HL-60 (cell line): Measurements from ENCODE around the gene VGLL2.
"Not testable (repeated sequence)": the region's sequence is repeated elsewhere in the genome, so short reads cannot be mapped to it uniquely, and the experiment has no call there.

Source experiments
- DNase-seq, 2 experiments: peaks; one replicate each; pipeline ENCODE4 v3.0.0-alpha.2; 2010 to 2020; ENCODE audit warnings: low read depth in 1 of 2, low spot score in 1 of 2
- H3K27ac ChIP-seq: fragments of 250-450 bp; sonication (Bioruptor Pico); replicated peaks from 2 replicates; pipeline ENCODE4 v1.5.1; 2020; ENCODE audit warnings: mild to moderate bottlenecking, moderate library complexity
- H3K27me3 ChIP-seq: fragments of 250-450 bp; sonication (Bioruptor Pico); 2 replicates; pipeline ENCODE4 v1.5.1; 2021; ENCODE audit warnings: mild to moderate bottlenecking, moderate library complexity; ENCODE audit not compliant: insufficient read depth, poor library complexity, severe bottlenecking
- H3K4me3 ChIP-seq: replicated peaks from 2 replicates; pipeline ENCODE4 v1.5.1; 2011; ENCODE audit warnings: mild to moderate bottlenecking, control low read depth, low read length; ENCODE audit not compliant: insufficient read depth
- CTCF ChIP-seq: IDR thresholded peaks from one replicate; pipeline ENCODE4 v1.5.1; 2011; ENCODE audit warnings: low read length, control low read depth, inconsistent platforms; ENCODE audit not compliant: insufficient read depth
- GABPA ChIP-seq: IDR thresholded peaks from 2 replicates; pipeline ENCODE4 v1.6.1; 2012; ENCODE audit warnings: low read depth
- POLR2AphosphoS5 ChIP-seq: IDR thresholded peaks from 2 replicates; pipeline ENCODE4 v1.6.1; 2012; ENCODE audit warnings: low read depth
- REST ChIP-seq: IDR thresholded peaks from 2 replicates; pipeline ENCODE4 v1.6.1; 2012; ENCODE audit warnings: low read depth; ENCODE audit not compliant: insufficient replicate concordance
- SPI1 ChIP-seq: IDR thresholded peaks from 2 replicates; pipeline ENCODE4 v1.6.1; 2012; ENCODE audit warnings: low read depth, mild to moderate bottlenecking, borderline replicate concordance

VGLL2 gene

GRCh38 chr6:117232196-117232595, 33.2 kb upstream of the VGLL2 start:
- Histone ChIP-seq H3K4me3 (no peak overlapping the region), H3K27me3 (no peaks in the 10 kb centered on the region), H3K27ac (no peak overlapping the region)
- no peak for DNase-seq
- TF ChIP-seq CTCF (no peak), SPI1 (no peak)

GRCh38 chr6:117233145-117233544, 32.2 kb upstream of the VGLL2 start:
- no peak for DNase-seq
- H3K4me3 ChIP-seq, result no peak overlapping the region
- H3K27ac ChIP-seq, result no peak overlapping the region
- H3K27me3 ChIP-seq, result no peaks in the 10 kb centered on the region
- no peak for TF ChIP-seq POLR2AphosphoS5
- TF ChIP-seq REST, result no peak
- TF ChIP-seq SPI1, result no peak
- TF ChIP-seq GABPA, result no peak
- TF ChIP-seq CTCF, result no peak

GRCh38 chr6:117237561-117237960, 27.8 kb upstream of the VGLL2 start:
- no peak for TF ChIP-seq REST
- TF ChIP-seq GABPA, result no peak
- TF ChIP-seq CTCF, result no peak
- no peak for TF ChIP-seq SPI1
- no peak for TF ChIP-seq POLR2AphosphoS5
- Histone ChIP-seq H3K27ac (no peak overlapping the region), H3K27me3 (no peaks in the 10 kb centered on the region), H3K4me3 (no peak overlapping the region)
- DNase-seq, result no peak

GRCh38 chr6:117244571-117244970, 20.8 kb upstream of the VGLL2 start:
- not testable (repeated sequence) for DNase-seq, H3K4me3 ChIP-seq, H3K27ac ChIP-seq, H3K27me3 ChIP-seq

GRCh38 chr6:117244979-117245378, 20.4 kb upstream of the VGLL2 start:
- H3K4me3 ChIP-seq, H3K27me3 ChIP-seq, DNase-seq, H3K27ac ChIP-seq: not testable (repeated sequence)
